Prostate gland (tissue), 2 donors: ENCODE results near the gene ZNF780A. TPM values are rescaled to one million over a fixed set of nuclear protein-coding genes. Genes with fewer than 3 reads are reported as not detected.
"Not testable (repeated sequence)": the region's sequence is repeated elsewhere in the genome, so short reads cannot be mapped to it uniquely, and the experiment has no call there.

Experiments
- DNase-seq: peaks from one replicate; pipeline ENCODE4 v3.0.0-alpha.2; 2019; ENCODE audit warnings: low spot score
- H3K27ac ChIP-seq, 2 donors: fragments of 200-600 bp; sonication (generic); 2 replicates each; pipeline ENCODE4 v1.5.1; 2017 to 2019
- H3K27me3 ChIP-seq: fragments of 200-600 bp; sonication (generic); replicated peaks from 2 replicates; pipeline ENCODE4 v1.5.1; 2019; ENCODE audit not compliant: insufficient read depth
- H3K36me3 ChIP-seq, 2 donors: fragments of 200-600 bp; sonication (generic); 1 replicate in 1 of 2; 2 replicates in 1 of 2; pipeline versions ENCODE4 v1.5.1 to v1.8.1; 2017 to 2019
- H3K4me1 ChIP-seq: fragments of 200-600 bp; sonication (generic); replicated peaks from 2 replicates; pipeline ENCODE4 v1.5.1; 2019
- H3K4me3 ChIP-seq, 2 donors: fragments of 200-600 bp; sonication (generic); 2 replicates each; pipeline ENCODE4 v1.5.1; 2017 to 2019
- H3K9me3 ChIP-seq: fragments of 200-600 bp; sonication (generic); 2 replicates; pipeline ENCODE4 v1.5.1; 2017
- CTCF ChIP-seq, 4 experiments: fragments of 200-600 bp in 2 of 4; fragments of 450-650 bp in 2 of 4; sonication (generic) in 2 of 4; IDR thresholded peaks; 1 replicate in 3 of 4; 2 replicates in 1 of 4; pipeline ENCODE4 v1.5.1; 2016 to 2019; ENCODE audit warnings: antibody characterized with exemption in 4 of 4, mild to moderate bottlenecking in 2 of 4, moderate library complexity in 2 of 4
- POLR2A ChIP-seq: fragments of 450-650 bp; IDR thresholded peaks from one replicate; pipeline ENCODE4 v1.6.1; 2016; ENCODE audit warnings: antibody characterized with exemption, mild to moderate bottlenecking
- POLR2AphosphoS5 ChIP-seq: sonication (generic); formaldehyde crosslinking; IDR thresholded peaks from one replicate; pipeline ENCODE4 v1.6.1; 2017; ENCODE audit warnings: antibody characterized with exemption
- WGBS: methylation state at CpG from one replicate; pipeline ENCODE4 v1.1.5; 2018; 5-methylcytosine and 5-hydroxymethylcytosine counted together
- intact Hi-C: fragments of 100-400 bp; cut with DNase I; formaldehyde crosslinking; loops from one replicate; pipeline ENCODE4 v1.14.2; 2022
- total RNA-seq, 2 donors: library from RNA; depleted of rRNA; stranded (reverse); fragments of >200 nt; gene quantifications; one replicate each; pipeline ENCODE4 v1.1.0, GENCODE V29; 2016

ZNF780A gene
- total RNA-seq, 2 donors from 2014 or later: 18.4 to 23.4 TPM

- no peaks in the 10 kb centered on the region for H3K9me3 ChIP-seq
- no peak for TF ChIP-seq POLR2A
- TF ChIP-seq CTCF (IDR thresholded peaks at IDR 0.05): no peak
- no peak for TF ChIP-seq POLR2AphosphoS5
- no peak overlapping the region for H3K27ac ChIP-seq
- intact Hi-C loops: no loop called here
- no peaks in the 10 kb centered on the region for H3K4me1 ChIP-seq
- no peaks in the 10 kb centered on the region for H3K36me3 ChIP-seq
- no peak for DNase-seq
- H3K4me3 ChIP-seq: no peak overlapping the region
- H3K27me3 ChIP-seq: no peaks in the 10 kb centered on the region
Measured at GRCh38 chr19:40130013-40130412, 39.3 kb upstream of the ZNF780A start.

GRCh38 chr19:40129425-40129824 is 38.7 kb upstream of the ZNF780A start:
- no peak overlapping the region for H3K27ac ChIP-seq
- WGBS: 61% methylated on average over 3 of the region's 3 CpGs
- no peak overlapping the region for H3K4me3 ChIP-seq
- no peaks in the 10 kb centered on the region for H3K36me3 ChIP-seq
- H3K9me3 ChIP-seq: no peaks in the 10 kb centered on the region
- no peak for DNase-seq
- H3K4me1 ChIP-seq: no peaks in the 10 kb centered on the region
- no peaks in the 10 kb centered on the region for H3K27me3 ChIP-seq
- intact Hi-C loops: no loop called here
- TF ChIP-seq POLR2A: no peak
- no peak for TF ChIP-seq CTCF (IDR thresholded peaks at IDR 0.05)
- TF ChIP-seq POLR2AphosphoS5: no peak

- H3K27me3 ChIP-seq: no peaks in the 10 kb centered on the region
- TF ChIP-seq POLR2AphosphoS5 (no peak), POLR2A (no peak), CTCF (IDR thresholded peaks at IDR 0.05) (no peak)
Measured at GRCh38 chr19:40128991-40129390, 38.2 kb upstream of the ZNF780A start.

GRCh38 chr19:40119380-40119779 is 28.6 kb upstream of the ZNF780A start:
- no peak overlapping the region for H3K4me3 ChIP-seq
- H3K4me1 ChIP-seq: no peaks in the 10 kb centered on the region
- WGBS: 75% methylated on average over 4 of the region's 4 CpGs
- H3K27me3 ChIP-seq: no peaks in the 10 kb centered on the region
- intact Hi-C loops: no loop called here
- no peaks in the 10 kb centered on the region for H3K36me3 ChIP-seq
- DNase-seq: no peak
- no peak for TF ChIP-seq POLR2AphosphoS5
- no peak for TF ChIP-seq CTCF (IDR thresholded peaks at IDR 0.05)
- no peak for TF ChIP-seq POLR2A
- no peak overlapping the region for H3K27ac ChIP-seq
- no peaks in the 10 kb centered on the region for H3K9me3 ChIP-seq

More at GRCh38 chr19:40128991-40129390, 38.2 kb upstream of the ZNF780A start:
- no peak for DNase-seq
- no peak overlapping the region for H3K27ac ChIP-seq
- intact Hi-C loops: no loop called here
- no peaks in the 10 kb centered on the region for H3K9me3 ChIP-seq
- H3K36me3 ChIP-seq: no peaks in the 10 kb centered on the region
- no peaks in the 10 kb centered on the region for H3K4me1 ChIP-seq
- no peak overlapping the region for H3K4me3 ChIP-seq

- H3K27ac ChIP-seq, DNase-seq, H3K9me3 ChIP-seq, H3K27me3 ChIP-seq, intact Hi-C loops, H3K36me3 ChIP-seq, H3K4me3 ChIP-seq, H3K4me1 ChIP-seq: not testable (repeated sequence)
- WGBS: 93% methylated on average over 13 of the region's 25 CpGs
Measured at GRCh38 chr19:40118638-40119037, 27.9 kb upstream of the ZNF780A start.

- no peak overlapping the region for H3K27ac ChIP-seq
- H3K36me3 ChIP-seq: no peaks in the 10 kb centered on the region
- H3K9me3 ChIP-seq: no peaks in the 10 kb centered on the region
- no peaks in the 10 kb centered on the region for H3K27me3 ChIP-seq
- no peaks in the 10 kb centered on the region for H3K4me1 ChIP-seq
- no peak for TF ChIP-seq POLR2A
- no peak for TF ChIP-seq POLR2AphosphoS5
- TF ChIP-seq CTCF (IDR thresholded peaks at IDR 0.05): no peak
- no peak for DNase-seq
- H3K4me3 ChIP-seq: no peak overlapping the region
- intact Hi-C loops: no loop called here
Measured at GRCh38 chr19:40116075-40116474, 25.3 kb upstream of the ZNF780A start.

GRCh38 chr19:40114119-40114518 is 23.4 kb upstream of the ZNF780A start:
- H3K9me3 ChIP-seq, H3K4me3 ChIP-seq, H3K36me3 ChIP-seq, H3K27me3 ChIP-seq, intact Hi-C loops, H3K27ac ChIP-seq, H3K4me1 ChIP-seq, DNase-seq: not testable (repeated sequence)
- 85% methylated on average over 2 of the region's 6 CpGs for WGBS

GRCh38 chr19:40112271-40112670 is 21.5 kb upstream of the ZNF780A start:
- intact Hi-C loops, DNase-seq, H3K27me3 ChIP-seq, H3K4me1 ChIP-seq, H3K27ac ChIP-seq, H3K36me3 ChIP-seq, H3K4me3 ChIP-seq, H3K9me3 ChIP-seq: not testable (repeated sequence)
- 65% methylated on average over 4 of the region's 4 CpGs for WGBS
